Bronchial epithelial cell (primary cell): ENCODE data around the gene ZNF335. TPM values are rescaled to one million over a fixed set of nuclear protein-coding genes. Genes with fewer than 3 reads are reported as not detected.

Source experiments
- DNase-seq: peaks from one replicate; pipeline ENCODE4 v3.0.0-alpha.2; 2010; ENCODE audit warnings: low read depth
- FAIRE-seq: peaks from 2 replicates; lab custom pipeline; 2011; peaks lifted over from hg19 to GRCh38; lab: Jason Lieb, UNC
- H3K27me3 ChIP-seq: 2 replicates; pipeline ENCODE4 v1.5.1; 2011; ENCODE audit warnings: low read length; ENCODE audit not compliant: control insufficient read depth, insufficient read depth
- H3K36me3 ChIP-seq: 2 replicates; pipeline ENCODE4 v1.5.1; 2011; ENCODE audit warnings: low read length; ENCODE audit not compliant: control insufficient read depth, insufficient read depth
- H3K4me3 ChIP-seq: 2 replicates; pipeline ENCODE4 v1.5.1; 2011; ENCODE audit warnings: mild to moderate bottlenecking, low read depth, low read length, control low read depth
- total RNA-seq: library from RNA; depleted of rRNA; stranded (reverse); fragments of >200 nt; gene quantifications from 2 replicates; pipeline ENCODE4 v1.2.1, GENCODE V29; 2014
- TF ChIP-seq, protein P1 (sequence below): IDR thresholded peaks from 2 replicates; pipeline ENCODE4 v1.5.1; 2011; ENCODE audit warnings: mild to moderate bottlenecking, moderate library complexity, low read length, control low read depth, inconsistent platforms; ENCODE audit not compliant: insufficient read depth, severe bottlenecking

The ZNF335 gene
- total RNA-seq, 1 donor from 2014 or later: 10.3 TPM

DNA sequence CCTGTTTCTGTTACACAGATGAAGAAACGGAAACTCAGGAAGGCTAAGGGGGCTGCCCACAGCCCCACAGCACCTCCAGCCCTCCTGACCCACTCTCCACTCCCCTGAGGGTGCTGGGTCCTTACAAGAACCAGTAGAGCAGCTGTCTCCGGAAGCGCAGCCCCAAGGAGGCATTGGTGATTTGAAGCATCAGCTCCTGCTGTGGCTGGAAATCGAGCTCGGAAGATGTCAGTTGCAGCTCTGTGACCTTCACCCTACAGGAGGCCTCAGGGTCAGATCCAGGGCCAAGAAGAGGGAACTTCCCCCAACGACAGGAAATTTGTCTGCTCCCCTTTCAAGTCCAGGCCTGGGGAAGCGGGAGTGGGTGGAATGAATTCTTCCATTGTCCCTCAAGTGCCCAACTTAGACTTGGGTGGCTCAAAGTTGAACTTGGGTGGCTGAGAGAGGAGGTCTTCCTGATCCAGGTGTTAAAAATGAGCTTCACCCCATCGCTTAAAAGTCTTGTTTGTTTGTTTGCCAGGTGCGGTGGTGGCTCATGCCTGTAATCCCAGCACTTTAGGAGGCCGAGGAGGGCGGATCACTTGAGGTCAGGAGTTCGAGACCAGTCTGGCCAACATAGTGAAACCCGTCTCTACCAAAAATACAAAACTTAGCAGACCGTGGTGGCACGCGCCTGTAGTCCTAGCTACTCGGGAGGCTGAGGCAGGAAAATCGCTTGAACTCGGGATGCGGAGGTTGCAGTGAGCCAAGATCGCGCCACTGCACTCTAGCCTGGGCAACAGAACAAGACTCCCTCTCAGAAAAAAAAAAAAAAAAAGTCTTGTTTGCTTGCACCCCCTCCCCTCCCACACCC is 62.0 kb downstream of the ZNF335 start:
- DNase-seq: no peak
- no peak for FAIRE-seq

DNA sequence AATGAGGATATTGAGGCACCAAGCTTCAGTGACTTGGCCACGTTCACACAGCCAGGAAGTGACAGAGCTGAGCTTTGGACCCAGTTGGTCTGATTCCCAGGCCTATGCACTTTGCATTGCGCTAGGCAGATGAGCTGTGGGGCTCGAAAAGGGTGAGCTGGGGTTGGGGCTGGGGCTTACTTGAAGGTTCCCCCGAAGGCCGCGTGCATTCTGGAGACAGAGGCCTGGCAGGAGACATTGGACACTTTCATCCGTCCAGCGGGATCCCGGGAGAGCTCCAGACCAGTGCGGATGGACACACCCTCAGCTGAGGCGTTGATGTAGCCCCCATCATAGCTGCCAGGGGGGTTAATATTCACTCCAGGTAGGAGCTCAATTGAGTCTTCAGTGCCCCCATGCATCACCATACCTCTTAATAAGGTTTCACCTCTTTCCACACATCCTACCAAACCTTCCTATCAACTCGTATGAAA is 62.6 kb downstream of the ZNF335 start:
- DNase-seq (no peak), FAIRE-seq (no peak)
- Histone ChIP-seq H3K36me3 (peaks cover 5% of the 10 kb centered on the region), H3K27me3 (no peaks in the 10 kb centered on the region), H3K4me3 (no peak overlapping the region)
- TF ChIP-seq, protein P1, sequence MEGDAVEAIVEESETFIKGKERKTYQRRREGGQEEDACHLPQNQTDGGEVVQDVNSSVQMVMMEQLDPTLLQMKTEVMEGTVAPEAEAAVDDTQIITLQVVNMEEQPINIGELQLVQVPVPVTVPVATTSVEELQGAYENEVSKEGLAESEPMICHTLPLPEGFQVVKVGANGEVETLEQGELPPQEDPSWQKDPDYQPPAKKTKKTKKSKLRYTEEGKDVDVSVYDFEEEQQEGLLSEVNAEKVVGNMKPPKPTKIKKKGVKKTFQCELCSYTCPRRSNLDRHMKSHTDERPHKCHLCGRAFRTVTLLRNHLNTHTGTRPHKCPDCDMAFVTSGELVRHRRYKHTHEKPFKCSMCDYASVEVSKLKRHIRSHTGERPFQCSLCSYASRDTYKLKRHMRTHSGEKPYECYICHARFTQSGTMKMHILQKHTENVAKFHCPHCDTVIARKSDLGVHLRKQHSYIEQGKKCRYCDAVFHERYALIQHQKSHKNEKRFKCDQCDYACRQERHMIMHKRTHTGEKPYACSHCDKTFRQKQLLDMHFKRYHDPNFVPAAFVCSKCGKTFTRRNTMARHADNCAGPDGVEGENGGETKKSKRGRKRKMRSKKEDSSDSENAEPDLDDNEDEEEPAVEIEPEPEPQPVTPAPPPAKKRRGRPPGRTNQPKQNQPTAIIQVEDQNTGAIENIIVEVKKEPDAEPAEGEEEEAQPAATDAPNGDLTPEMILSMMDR: no peak

More for the DNA sequence above, 62.0 kb downstream of the ZNF335 start:
- Histone ChIP-seq H3K4me3 (no peak overlapping the region), H3K36me3 (no peaks in the 10 kb centered on the region), H3K27me3 (no peaks in the 10 kb centered on the region)
- TF ChIP-seq, protein P1: no peak

DNA sequence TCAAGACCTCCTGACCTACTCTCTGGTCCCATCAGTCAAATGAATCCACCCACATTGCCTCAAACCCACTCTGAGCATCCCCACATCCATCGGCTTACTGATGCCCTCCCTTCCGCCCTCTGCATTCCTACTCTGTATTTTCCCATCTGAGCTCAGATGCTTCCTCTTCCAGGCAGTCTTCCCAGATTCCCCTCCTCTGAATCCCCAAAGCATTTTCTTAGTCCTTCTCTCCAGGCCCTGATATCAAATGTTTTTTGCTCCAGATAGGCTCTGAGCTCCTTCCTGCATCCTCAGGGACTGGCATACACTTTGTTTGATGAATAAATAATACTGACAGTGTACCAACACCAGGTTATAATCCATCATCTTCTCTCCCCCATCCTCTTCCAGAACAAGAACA is 63.9 kb downstream of the ZNF335 start:
- Histone ChIP-seq H3K36me3 (peaks cover 6% of the 10 kb centered on the region), H3K4me3 (no peak overlapping the region), H3K27me3 (no peaks in the 10 kb centered on the region)
- FAIRE-seq: no peak
- TF ChIP-seq, protein P1: no peak
- no peak for DNase-seq

DNA sequence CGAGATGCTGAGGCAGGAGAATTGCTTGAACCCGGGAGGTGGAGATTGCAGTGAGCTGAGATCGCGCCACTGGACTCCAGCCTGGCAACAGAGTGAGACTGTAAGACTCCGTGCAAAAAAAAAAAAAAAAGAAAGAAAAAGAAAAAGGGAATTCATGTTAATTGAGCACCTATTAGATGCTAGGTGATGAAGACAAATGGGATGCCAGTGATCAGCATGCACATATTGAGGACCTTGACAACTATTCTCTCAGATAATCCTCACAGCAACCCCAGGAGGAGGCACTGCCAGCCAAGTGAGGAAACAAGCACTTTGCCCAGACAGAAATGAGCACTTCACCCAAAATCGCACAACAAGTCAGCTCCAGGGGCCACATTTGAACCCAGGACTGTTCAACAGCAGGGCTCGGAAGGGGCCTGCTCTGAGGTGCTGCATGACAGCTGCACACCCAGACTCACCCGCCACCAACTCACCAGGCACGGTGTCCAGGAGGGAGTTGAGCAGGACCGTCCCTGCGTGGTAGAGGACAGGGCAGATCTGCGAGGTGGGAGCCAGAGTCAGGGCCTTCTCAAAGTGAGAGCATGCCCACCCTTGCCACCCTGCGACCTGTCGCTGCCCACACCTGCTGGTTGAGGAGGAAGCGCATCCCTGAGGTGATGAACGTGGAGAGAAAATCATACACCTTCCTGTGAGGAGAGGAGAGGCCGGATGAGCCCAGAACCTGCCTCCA is 64.6 kb downstream of the ZNF335 start:
- no peak for DNase-seq
- FAIRE-seq: no peak
- Histone ChIP-seq H3K36me3 (peaks cover 8% of the 10 kb centered on the region), H3K4me3 (no peak overlapping the region), H3K27me3 (no peaks in the 10 kb centered on the region)
- TF ChIP-seq, protein P1: no peak

DNA sequence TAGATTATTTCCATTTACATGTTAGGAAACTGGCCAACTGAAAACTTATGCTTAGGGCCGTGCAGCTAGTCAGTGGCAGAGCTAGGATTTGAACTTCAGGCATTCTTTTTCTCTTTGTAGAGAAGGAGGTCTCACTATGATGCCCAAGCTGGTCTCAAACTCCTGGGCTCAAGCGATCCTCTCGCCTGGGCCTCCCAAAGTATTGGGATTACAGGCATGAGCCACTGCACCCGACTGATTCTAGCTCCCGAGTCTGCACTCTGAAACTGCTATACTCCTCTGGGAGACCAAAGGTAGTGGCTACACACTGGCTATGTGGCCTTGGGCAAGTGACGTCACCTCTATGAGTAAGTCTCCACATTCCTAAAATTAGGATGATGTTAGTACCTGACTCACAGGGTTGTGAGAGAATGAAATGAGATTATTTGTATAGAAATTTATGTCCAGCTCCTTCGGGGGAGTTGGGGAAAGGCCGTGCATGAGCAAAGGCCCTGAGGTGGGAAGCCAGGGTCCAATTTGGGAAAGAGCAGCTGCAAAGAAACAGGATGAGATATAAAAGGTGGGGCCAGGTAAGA is 66.4 kb downstream of the ZNF335 start:
- no peak overlapping the region for H3K4me3 ChIP-seq
- DNase-seq (peak; percentile 93), FAIRE-seq (no peak)
- TF ChIP-seq, protein P1: no peak
- H3K36me3 ChIP-seq: peaks cover 11% of the 10 kb centered on the region
- no peaks in the 10 kb centered on the region for H3K27me3 ChIP-seq
